Measurements from ENCODE around the gene ADAMTS13. TPM values are rescaled to one million over a fixed set of nuclear protein-coding genes. Genes with fewer than 3 reads are reported as not detected.
"Not testable (repeated sequence)": the region's sequence is repeated elsewhere in the genome, so short reads cannot be mapped to it uniquely, and the experiment has no call there.

ADAMTS13 gene
- 10 to 100 TPM in 1 of 4 donors, 1 to 10 TPM in 3; 7.1 to 14.0 (median 7.6) TPM for polyA plus RNA-seq (ENCODE audit: insufficient read length in 4 of 4)

DNA sequence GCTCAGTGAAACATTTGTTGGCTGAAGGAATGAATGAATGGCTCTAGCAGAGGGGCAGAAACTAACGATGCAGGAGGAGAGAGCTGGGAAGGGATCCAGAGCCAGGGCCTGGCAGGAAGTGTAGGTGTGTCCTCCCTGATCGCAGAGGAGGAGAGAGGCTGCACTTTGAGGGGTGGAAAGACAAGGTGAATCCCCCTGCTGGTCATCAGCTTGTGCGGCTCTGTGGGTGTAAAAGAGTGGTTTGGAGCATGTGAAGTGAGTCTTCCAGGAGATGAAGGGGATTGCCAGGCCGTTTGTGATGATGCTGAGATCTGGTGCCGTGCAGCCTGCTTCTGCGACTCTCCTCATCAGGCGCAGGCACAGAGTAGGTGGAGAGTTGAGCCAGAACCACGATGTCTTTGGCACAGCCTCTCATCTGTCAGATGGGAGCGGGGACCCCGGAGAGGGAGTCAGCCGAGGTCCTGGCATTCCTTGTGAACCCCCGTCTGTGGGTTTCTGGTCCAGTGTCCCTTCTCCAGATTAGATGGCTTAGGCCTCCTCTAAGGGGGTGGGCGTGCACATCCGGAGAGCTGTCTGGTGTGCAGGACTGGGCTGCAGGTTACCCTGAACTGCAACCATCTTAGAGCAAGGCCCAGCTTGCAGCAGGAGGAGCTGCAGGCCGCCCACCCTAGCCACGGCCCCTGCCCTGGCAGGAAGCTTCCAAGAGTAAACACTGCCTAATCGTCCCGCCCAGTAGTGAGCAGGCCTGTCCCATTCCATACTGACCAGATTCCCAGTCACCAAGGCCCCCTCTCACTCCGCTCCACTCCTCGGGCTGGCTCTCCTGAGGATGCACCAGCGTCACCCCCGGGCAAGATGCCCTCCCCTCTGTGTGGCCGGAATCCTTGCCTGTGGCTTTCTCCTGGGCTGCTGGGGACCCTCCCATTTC, at the start of gene ADAMTS13:
Gene ADAMTS13 (plus strand): TSS at position 753 of the 928 bp plus-strand sequence. CDS start 77 bp downstream, at position 830.
- DNase-seq (ENCODE audit: low read depth in 4 of 4, low spot score in 3 of 4), result no peak

DNA sequence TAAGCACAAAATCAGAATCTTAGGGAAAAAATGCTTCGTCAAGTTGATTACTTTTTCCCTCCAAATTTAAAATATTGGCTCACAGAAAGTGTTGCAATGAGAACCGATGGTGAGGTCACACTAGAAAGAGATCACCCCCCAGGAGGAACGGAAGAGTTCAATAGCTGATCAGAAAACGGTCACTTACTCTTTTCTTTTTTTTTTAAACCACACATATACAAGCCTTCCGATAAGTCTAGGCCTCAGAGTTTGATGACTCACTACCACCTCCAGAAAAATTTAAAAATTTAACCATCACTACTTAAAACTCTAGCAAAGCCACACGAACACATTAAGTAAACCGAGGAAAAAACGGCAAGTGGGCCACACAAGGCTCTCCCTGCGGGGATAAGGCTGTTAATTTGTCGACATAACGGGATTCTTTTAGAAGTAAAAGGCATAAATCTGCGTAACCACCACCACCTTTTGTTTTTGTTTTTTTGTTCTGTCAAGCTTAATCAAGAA, 47.5 kb upstream of the ADAMTS13 start:
- no peak for DNase-seq (ENCODE audit: low read depth in 4 of 4, low spot score in 3 of 4)

DNA sequence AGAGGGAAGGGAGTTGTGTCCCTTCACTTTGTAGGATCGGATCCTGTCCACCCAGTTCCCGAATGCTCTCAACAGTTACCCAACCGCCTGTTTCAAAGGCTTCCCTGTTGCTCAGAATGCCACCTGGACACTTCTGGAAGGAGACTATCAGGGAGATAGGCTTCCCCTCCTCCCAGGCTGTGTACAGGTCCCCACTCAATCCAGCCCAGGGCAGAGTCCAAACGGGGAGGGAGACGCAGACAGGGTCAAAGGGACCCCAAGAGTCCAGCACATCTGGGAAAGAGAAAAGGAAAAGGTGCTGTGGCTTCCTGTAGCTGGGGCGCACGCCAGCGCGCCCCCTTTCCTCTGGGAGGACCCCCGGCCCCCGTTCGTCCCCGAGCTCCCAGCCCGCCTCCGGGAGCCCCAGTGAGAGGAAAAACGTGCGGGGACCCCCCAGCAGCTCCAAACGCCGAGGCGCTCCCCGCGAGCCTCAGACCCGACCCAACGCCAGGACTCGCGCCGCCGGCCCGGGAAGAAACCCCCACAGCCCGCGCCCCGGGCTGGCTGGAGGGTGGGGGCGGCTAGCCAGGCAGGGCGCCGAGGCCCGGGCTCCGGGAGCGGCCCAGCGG, 46.9 kb upstream of the ADAMTS13 start:
- no peak for DNase-seq (ENCODE audit: low read depth in 4 of 4, low spot score in 3 of 4)

DNA sequence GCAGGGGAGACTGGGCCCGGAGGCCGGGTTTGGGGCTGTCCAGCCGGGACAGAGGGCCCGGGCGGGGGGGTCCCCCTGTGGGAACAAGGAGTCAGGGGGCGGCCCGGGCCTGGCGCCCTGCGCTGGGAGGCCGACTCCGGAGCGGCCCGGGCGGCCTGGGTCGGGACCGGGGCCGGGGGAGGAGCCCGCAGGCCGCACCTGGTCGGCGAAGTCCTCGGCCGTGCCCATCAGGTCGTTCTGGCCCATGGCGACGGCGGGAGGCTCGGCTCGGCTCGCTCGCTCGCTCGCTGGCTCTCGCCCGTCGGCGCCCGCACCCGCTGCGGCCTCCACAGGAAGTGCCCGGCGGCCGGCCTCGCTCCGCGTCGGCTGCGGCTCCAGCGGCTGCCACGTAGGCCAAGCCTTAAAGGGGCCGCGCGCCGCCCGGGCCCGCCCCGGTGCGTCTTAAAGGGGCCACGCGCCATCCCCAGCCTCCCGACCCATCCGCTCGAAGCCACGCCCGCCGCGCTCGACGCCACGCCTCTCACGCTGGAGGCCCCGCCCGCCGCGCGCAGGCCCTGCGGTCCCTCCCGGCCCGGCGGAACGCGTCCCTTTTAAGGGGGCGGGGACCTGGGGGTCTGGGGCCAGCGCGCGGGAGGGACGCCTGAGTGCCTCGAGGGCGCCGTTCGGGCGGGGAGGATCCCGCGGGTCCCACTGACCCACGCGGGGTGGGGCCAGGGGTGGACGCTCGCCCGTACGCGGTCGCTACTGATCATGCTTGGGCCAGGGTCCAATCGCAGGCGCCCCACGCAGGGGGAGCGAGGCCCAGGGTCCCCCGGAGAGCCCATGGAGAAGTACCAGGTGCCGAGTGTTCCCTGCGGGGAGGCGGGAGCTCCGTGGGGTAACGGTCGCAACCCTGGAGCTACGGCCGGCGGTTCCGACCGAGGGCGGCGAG, 46.2 kb upstream of the ADAMTS13 start, which contains the start of the genes STKLD1 and SURF4:
Gene STKLD1 (plus strand): TSS at position 643 of the 931 bp plus-strand sequence. CDS start 108 bp downstream, at position 751.
Gene SURF4 (minus strand): TSS at position 337 of the 931 bp plus-strand sequence. CDS start 91 bp downstream, at position 246.
- peak; percentile 82 to 90 (median 90) for DNase-seq (ENCODE audit: low read depth in 4 of 4, low spot score in 3 of 4)

DNA sequence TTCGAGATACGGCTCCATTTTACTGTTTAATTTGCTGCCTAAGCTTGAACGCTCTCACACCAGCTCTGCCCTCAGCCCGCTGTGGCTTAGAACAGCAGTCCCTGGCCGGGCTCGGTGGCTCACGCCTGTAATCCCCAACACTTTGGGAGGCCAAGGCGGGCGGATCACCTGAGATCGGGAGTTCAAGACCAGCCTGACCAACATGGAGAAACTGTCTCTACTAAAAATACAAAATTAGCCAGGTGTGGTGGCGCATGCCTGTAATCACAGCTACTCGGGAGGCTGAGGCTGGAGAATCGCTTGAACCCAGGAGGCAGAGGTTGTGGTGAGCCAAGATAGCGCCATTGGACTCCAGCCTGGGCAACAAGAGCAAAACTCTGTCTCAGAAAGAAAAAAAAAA, 44.9 kb upstream of the ADAMTS13 start:
- DNase-seq (ENCODE audit: low read depth in 4 of 4, low spot score in 3 of 4), result not testable (repeated sequence)

DNA sequence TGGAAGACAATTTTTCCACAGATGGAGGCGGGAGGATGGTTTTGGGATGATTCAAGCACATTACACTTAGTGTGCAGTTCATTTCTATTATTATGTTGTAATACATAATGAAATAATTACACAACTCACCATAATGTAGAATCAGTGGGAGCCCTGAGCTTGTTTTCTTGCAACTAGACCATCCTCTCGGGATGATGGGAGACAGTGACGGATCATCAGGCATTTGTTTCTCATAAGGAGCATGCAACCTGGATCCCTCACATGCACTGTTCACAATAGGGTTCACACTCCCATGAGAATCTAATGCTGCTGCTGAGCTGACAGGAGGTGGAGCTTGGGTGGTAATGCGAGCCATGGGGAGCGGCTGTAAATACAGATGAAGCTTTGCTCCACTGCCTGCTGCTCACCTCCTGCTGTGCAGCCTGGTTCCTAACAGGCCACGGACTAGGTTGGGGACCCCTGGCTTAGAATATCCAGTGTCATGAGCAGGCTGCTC, 44.4 kb upstream of the ADAMTS13 start:
- no peak for DNase-seq (ENCODE audit: low read depth in 4 of 4, low spot score in 3 of 4)

DNA sequence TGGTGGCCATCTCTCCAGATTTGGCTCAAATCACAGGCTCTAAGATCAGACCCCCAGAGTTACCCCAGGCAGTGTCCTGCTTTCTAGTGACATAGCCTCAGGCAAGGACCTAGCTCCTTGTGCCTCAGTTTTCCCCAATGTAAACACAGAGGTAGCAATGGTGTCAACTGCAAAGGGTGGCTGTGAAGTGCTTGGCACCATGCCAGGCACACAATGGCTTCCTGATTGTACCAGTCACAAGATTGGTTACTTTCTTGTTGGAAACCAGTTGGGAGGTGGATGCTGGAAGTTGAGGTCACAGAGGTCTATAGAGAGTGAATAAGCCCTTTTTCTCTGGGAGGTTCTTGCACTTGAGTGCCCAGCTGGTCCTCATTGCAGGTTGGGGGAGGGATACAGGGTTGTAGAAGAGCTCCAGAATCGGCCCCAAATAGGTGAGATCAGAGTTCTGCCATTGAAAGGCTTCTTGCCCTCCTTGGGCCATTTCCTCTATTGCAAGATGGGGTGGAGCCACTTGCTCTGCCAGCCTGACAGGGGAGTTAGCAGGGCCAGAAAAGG, 43.7 kb upstream of the ADAMTS13 start:
- DNase-seq (ENCODE audit: low read depth in 4 of 4, low spot score in 3 of 4), result no peak

DNA sequence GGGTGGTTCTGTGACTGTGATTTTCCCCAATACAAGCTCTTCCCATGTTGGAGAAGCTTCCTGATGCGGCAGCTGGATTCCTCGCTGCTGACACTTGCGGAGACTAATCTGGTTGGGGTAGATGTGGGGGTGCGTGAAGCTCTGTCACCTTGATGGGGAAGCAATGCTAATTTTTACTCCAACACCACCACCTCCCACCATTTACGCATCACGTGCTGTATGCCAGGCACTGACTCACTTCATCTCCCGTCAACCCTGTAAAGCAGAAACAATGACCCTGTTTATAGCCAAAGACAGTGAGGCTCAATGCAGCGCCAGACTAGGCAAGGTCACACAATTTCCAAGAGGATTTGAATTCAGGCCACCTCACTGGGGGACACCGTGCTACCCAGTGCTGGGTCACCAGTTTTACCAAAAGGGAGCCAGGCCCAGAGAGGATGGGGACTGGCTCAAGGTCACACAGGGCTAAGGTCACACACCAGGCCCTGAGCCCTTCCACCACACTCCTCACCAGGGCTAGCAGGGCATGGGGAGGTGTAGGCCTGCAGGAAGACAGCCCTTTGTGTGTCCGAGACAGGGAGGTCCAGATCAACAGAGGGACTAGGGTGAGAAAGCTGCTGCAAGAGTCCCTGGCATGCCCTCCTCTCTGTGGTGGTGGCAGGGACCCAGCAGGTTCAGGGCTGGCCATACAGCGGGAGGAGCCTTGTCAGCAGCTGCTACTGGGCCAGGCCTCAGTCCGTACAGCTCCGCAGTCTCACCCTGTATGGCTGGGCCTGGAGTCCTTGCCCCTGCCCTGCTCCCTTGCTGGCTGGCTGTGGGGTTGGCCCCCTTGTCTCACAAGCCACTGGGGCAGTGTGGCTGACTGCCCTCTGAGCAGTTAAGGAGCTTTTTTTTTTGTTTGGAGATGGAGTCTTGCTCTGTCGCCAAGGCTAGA, 42.7 kb upstream of the ADAMTS13 start:
- no peak for DNase-seq (ENCODE audit: low read depth in 4 of 4, low spot score in 3 of 4)

DNA sequence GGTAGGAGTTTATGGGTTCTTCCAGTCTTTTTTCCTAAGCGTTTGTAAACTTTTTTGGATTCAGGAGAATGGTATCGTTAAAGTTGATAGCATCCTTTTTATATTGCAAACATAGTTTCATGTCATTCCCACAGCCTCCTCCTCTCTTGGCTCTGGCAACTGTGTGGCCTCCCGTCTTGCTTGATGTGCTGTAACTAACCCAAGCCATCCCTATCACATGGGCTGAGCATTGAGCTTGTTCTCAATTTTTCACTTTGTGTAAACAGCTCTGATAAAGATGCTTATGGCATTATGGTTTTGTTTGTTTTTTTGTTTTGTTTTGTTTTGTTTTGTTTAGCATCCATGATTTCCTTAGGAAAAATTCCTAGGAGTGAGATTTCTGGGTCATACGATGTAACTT, 41.4 kb upstream of the ADAMTS13 start:
- no peak for DNase-seq (ENCODE audit: low read depth in 4 of 4, low spot score in 3 of 4)

DNA sequence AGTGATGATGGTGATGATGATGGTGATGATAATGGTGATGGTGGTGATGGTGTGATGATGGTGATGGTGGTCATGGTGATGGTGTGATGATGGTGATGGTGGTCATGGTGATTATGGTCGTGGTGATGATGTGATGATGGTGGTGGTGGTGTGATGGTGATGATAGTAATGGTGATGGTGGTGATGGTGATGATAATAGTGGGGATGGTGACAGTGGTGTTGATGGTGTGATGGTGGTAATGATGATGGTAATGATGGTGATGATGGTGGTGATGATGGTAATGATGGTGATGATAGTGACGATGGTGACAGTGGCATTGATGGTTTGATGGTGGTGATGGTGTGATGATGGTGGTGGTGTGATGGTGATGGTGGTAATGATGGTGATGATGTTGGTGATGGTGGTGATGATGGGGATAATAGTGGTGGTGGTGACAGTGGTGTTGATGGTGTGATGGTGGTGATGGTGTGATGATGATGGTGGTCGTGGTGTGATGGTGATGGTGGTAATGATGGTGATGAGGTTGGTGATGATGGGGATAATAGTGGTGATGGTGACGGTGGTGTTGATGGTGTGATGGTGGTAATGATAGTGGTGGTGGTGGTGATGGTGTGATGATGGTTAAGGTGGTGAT, 39.5 kb upstream of the ADAMTS13 start:
- no peak for DNase-seq (ENCODE audit: low read depth in 4 of 4, low spot score in 3 of 4)

DNA sequence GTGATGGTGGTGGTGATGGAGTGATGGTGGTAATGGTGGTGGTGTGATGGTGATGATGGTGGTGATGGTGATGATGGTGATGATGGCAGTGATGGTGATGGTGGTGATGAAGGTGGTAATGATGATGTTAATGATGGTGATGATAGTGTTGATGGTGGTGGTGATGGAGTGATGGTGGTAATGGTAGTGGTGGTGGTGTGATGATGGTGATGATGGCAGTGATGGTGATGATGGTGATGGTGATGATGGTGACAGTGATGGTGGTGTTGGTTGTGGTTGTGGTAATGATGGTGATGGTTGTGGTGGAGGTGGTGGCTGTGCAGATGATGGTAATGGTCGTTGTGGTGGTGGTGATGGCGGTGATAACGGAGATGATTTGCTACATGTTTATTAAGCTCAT, 38.7 kb upstream of the ADAMTS13 start:
- no peak for DNase-seq (ENCODE audit: low read depth in 4 of 4, low spot score in 3 of 4)

DNA sequence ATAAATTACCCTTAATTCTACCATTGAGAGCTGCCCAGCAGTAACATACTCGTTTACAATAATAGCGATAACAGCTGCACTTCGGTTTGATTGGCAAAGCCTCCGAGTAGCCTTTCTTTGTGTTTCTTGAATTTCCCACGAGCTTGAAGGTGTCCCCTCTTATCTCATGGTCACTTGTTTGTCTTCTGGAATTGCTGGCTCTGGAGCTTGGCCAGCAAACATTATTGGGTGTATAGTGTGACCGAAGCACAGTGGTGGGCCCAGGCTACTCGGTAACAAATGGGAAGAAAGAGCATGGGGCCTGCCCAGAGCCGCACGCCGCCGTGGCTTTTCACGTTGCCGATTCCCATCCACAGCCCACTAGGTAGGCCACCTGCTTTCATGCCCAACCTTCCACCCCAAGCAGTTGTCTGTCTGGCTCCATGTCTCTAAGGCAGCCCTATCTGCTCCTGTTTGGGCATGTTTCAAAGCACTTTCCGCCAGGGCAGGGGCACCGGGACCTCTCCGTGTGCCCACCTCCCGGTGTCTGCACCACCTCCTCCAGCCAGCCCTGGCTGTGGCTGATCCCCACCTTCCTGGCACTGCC, 37.3 kb upstream of the ADAMTS13 start:
- DNase-seq (ENCODE audit: low read depth in 4 of 4, low spot score in 3 of 4), result no peak

DNA sequence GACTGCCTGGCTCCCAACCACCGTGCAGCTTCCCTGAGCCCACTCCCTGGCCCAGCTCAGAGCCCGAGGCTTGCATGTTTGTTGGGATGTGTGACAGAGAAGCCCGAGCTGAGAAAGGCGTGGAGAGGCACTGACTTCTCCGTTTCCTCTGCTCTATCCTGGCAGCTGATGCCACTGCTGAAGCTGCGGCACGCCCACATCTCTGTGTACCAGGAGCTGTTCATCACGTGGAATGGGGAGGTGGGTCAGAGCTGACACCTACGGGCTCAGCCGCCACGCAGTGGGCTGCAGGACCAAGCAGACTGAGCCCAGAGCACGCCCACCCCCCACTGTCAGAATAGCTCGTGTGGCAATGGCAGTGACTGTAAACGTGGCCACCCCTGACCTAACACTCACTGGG, 36.7 kb upstream of the ADAMTS13 start:
- no peak for DNase-seq (ENCODE audit: low read depth in 4 of 4, low spot score in 3 of 4)

DNA sequence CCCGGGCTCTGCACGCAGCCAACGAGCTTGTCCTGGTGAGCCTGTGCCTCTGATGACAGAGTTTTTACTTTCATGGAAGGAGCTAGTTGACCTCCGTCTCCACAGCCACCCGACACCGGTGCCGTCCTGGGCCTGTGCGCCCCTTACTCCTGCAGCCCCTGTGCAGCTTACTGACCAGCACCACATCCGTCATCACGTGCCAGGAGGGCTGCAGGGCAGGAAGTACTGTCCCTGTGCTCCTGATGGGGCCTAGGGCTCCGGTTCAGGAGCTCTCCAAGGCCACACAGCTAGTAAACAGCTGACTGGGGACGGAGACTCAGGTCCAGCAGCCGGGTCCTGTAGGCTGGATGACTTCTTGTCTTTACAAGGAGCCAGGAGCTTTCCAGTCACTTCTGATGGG, 35.8 kb upstream of the ADAMTS13 start:
- DNase-seq (ENCODE audit: low read depth in 4 of 4, low spot score in 3 of 4), result no peak

DNA sequence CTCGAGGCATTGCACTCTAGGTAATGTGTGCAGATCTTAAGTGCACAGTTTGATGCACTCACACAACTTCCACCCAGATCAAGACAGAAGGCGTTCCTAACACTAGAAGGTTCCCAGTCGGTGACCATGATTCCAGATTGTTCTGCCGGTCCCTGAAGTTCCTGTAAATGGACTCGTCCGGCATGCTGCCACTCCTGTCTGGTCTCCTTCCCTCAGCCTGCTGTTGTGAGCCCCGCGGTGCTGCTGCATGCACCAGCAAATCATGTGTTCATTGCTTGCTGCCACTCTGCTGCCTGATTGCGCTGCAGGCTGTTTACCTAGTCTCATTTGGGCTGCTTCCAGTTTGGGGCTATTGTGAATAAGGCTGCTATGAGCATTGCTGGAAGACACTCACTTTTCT, 34.5 kb upstream of the ADAMTS13 start:
- no peak for DNase-seq (ENCODE audit: low read depth in 4 of 4, low spot score in 3 of 4)

DNA sequence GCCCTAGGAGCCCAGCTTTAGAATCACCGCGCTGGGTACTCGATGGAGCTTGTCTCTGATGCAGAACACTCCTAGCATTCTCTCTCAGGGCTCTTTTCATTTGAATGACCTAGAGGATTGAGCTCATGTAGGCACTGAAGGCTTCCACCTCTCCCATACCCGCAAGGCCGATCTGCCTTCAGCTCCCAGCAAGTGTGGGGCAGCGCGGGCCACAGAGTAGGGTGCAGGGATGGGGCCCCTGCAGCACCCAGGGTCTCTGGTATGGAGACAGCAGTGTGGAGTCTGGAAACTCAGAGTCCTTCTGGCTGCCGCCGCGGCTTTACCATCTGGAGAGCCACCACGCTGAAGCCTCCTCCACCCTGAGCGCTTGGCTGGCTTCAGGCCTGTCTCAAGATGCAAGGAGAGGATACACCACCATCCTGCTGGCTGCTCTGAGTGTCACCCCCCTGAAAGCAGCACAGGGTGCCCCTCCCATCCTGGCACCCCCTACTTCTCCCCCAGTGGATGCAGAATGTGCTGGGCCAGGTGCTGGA, 33.1 kb upstream of the ADAMTS13 start:
- DNase-seq (ENCODE audit: low read depth in 4 of 4, low spot score in 3 of 4), result no peak

DNA sequence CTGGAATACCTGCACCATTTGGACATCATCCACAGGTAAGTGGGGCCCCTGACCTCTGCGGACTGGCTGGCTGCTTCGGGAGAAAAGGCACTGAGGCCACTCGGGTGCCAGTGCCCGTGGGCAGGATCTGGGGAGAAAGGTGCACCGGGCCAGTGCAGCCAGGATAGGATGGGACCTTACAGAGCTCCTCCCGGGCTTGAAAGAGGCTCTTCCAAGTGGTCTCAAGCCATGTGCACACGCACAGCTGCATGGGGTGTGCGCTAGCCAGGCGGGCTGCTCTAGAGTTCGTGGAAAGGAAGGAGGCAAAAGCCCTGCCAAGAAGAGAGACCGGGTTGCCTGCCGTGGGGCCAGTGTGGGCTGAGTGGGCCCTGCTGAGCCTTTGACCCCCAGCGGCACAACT, 32.6 kb upstream of the ADAMTS13 start:
- no peak for DNase-seq (ENCODE audit: low read depth in 4 of 4, low spot score in 3 of 4)

DNA sequence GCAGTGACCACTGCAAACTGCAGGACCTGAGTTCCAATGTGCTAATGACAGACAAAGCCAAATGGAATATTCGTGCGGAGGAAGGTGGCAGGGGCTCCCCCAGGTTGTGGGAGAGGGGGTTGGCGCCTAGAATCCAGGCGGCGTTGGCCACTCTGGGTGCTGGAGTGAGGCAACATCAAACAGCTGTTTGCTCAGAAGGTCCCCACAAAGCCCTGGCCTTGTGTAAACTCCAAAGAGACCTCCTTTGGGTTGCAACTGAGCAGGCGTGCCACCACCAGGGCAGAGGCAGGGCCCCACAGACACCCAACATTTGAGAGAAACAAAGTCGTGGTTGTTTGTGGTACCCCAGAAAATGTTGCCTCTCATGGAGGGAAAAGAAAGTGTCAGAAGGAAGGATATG, 31.5 kb upstream of the ADAMTS13 start:
- no peak for DNase-seq (ENCODE audit: low read depth in 4 of 4, low spot score in 3 of 4)
